Thyroid gland (tissue), 4 donors: ENCODE measurements around the gene PLCB4.

ENCODE experiments used
- POLR2A ChIP-seq, 2 donors: fragments of 450-650 bp; IDR thresholded peaks; one replicate each; pipeline ENCODE4 v1.6.1; 2017; ENCODE audit warnings: antibody characterized with exemption in 2 of 2, mild to moderate bottlenecking in 2 of 2, moderate library complexity in 1 of 2
- TF ChIP-seq, protein P1 (sequence below), 6 experiments: fragments of 200-600 bp in 3 of 6; fragments of 450-650 bp in 3 of 6; sonication (generic) in 3 of 6; IDR thresholded peaks; one replicate each; pipeline ENCODE4 v1.5.1; 2016 to 2019; ENCODE audit warnings: antibody characterized with exemption in 6 of 6, mild to moderate bottlenecking in 2 of 6, inconsistent platforms in 1 of 6, moderate library complexity in 1 of 6

DNA sequence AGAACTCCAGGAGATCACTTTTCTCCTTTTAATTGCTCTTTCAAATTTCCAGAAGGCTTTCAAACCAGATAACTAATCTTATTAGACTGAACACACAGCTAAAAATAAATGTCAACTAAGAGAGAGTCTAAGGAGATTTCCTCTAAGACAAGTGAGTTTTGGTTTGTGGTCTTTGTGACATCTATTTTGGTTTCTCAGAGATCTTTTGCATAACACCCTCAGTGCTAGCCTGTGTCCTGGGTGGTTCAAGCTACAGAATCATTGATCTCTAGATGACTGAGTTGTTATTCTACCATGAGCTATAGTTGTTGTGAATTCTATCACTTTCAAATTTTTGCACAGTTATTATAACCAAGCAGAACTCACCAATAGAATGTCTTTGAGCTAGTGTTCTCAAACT, 49.1 kb upstream of the PLCB4 start:
- TF ChIP-seq, protein P1, sequence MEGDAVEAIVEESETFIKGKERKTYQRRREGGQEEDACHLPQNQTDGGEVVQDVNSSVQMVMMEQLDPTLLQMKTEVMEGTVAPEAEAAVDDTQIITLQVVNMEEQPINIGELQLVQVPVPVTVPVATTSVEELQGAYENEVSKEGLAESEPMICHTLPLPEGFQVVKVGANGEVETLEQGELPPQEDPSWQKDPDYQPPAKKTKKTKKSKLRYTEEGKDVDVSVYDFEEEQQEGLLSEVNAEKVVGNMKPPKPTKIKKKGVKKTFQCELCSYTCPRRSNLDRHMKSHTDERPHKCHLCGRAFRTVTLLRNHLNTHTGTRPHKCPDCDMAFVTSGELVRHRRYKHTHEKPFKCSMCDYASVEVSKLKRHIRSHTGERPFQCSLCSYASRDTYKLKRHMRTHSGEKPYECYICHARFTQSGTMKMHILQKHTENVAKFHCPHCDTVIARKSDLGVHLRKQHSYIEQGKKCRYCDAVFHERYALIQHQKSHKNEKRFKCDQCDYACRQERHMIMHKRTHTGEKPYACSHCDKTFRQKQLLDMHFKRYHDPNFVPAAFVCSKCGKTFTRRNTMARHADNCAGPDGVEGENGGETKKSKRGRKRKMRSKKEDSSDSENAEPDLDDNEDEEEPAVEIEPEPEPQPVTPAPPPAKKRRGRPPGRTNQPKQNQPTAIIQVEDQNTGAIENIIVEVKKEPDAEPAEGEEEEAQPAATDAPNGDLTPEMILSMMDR (IDR thresholded peaks at IDR 0.05) = no peak
- TF ChIP-seq POLR2A (IDR thresholded peaks at IDR 0.05) = no peak
